Measurements from ENCODE around the gene GUK1.
A peak's percentile ranks its signal among the peaks of the same experiment; 100 is the strongest.

GUK1 gene

GRCh38 chr1:228095161-228095560 lies 44.9 kb upstream of the GUK1 start:
- peak; percentile 28 for DNase-seq (ENCODE audit: low spot score)
- no peak for TF ChIP-seq CTCF (IDR thresholded peaks at IDR 0.05)

GRCh38 chr1:228095938-228096337 lies 44.1 kb upstream of the GUK1 start:
- Histone ChIP-seq H3K27ac (no peak overlapping the region), H3K4me3 (no peak overlapping the region)
- TF ChIP-seq CTCF (IDR thresholded peaks at IDR 0.05): no peak
- DNase-seq (ENCODE audit: low spot score): peak; percentile 69

More at GRCh38 chr1:228095161-228095560, 44.9 kb upstream of the GUK1 start:
- H3K4me3 ChIP-seq: no peak overlapping the region
- no peak overlapping the region for H3K27ac ChIP-seq

- H3K27ac ChIP-seq: no peak overlapping the region
- H3K4me3 ChIP-seq: no peak overlapping the region
- DNase-seq (ENCODE audit: low spot score): peak; percentile 66
- TF ChIP-seq CTCF (IDR thresholded peaks at IDR 0.05): no peak
Measured at GRCh38 chr1:228096416-228097332, 43.4 kb upstream of the GUK1 start.

GRCh38 chr1:228097333-228098081 lies 42.6 kb upstream of the GUK1 start:
- peak; percentile 71 for DNase-seq (ENCODE audit: low spot score)
- no peak overlapping the region for H3K27ac ChIP-seq
- TF ChIP-seq CTCF (IDR thresholded peaks at IDR 0.05): no peak

GRCh38 chr1:228098323-228098931 lies 41.7 kb upstream of the GUK1 start:
- no peak overlapping the region for H3K27ac ChIP-seq
- TF ChIP-seq CTCF (IDR thresholded peaks at IDR 0.05): no peak
- no peak overlapping the region for H3K4me3 ChIP-seq
- peak; percentile 64 for DNase-seq (ENCODE audit: low spot score)

More at GRCh38 chr1:228097333-228098081, 42.6 kb upstream of the GUK1 start:
- H3K4me3 ChIP-seq: no peak overlapping the region

- no peak overlapping the region for H3K27ac ChIP-seq
- peak; percentile 68 for DNase-seq (ENCODE audit: low spot score)
- no peak for TF ChIP-seq CTCF (IDR thresholded peaks at IDR 0.05)
- H3K4me3 ChIP-seq: no peak overlapping the region
Measured at GRCh38 chr1:228099331-228099732, 40.7 kb upstream of the GUK1 start.

Measured in coronary artery (tissue), 2 donors.